ENCODE measurements around the gene KNDC1.

DNA sequence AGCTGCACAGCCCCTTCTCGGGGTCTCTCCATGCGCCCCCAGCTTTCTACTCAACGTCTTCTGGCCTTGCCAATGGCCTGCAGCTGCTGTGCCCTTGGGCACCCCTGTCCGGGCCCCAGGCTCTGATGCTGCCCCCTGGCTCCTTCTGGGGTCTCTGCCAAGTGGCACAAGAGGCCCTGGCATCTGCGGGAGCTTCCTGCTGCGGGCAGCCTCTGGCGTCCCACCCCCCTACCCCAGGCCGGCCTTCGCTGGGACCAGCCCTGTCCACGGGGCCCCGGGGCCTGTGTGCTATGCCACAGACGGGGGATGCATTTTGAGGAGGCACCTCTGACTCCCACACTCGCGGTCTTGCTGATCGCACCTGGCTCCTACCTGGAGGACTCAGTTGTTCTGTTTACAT lies 80.0 kb downstream of the KNDC1 start:
- TF ChIP-seq FOS (IDR thresholded peaks at IDR 0.05; ENCODE audit: borderline replicate concordance, insufficient read depth, low read length): no peak
- no peak for TF ChIP-seq POLR2A (IDR thresholded peaks at IDR 0.05; ENCODE audit: low read depth, low read length)
- TF ChIP-seq, protein P1, sequence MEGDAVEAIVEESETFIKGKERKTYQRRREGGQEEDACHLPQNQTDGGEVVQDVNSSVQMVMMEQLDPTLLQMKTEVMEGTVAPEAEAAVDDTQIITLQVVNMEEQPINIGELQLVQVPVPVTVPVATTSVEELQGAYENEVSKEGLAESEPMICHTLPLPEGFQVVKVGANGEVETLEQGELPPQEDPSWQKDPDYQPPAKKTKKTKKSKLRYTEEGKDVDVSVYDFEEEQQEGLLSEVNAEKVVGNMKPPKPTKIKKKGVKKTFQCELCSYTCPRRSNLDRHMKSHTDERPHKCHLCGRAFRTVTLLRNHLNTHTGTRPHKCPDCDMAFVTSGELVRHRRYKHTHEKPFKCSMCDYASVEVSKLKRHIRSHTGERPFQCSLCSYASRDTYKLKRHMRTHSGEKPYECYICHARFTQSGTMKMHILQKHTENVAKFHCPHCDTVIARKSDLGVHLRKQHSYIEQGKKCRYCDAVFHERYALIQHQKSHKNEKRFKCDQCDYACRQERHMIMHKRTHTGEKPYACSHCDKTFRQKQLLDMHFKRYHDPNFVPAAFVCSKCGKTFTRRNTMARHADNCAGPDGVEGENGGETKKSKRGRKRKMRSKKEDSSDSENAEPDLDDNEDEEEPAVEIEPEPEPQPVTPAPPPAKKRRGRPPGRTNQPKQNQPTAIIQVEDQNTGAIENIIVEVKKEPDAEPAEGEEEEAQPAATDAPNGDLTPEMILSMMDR (IDR thresholded peaks at IDR 0.05; ENCODE audit: extremely low read depth in 1 of 2, insufficient read depth in 1 of 2, low read depth in 1 of 2, low read length in 2 of 2): no peak
- TF ChIP-seq GATA2 (IDR thresholded peaks at IDR 0.05; ENCODE audit: insufficient read depth, insufficient read length, low read depth, low read length): no peak
- TF ChIP-seq, protein P2, sequence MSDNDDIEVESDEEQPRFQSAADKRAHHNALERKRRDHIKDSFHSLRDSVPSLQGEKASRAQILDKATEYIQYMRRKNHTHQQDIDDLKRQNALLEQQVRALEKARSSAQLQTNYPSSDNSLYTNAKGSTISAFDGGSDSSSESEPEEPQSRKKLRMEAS (IDR thresholded peaks at IDR 0.05; ENCODE audit: insufficient read depth, insufficient read length): no peak
